B cell (primary cell): ENCODE results near the gene FAM120A. TPM values are rescaled to one million over a fixed set of nuclear protein-coding genes. Genes with fewer than 3 reads are reported as not detected.

ENCODE experiments used
- ATAC-seq: fragments of 200-7000 bp; cut with Tn5 transposase; one replicate; pipeline ENCODE4 v1.10.0; 2021; ENCODE audit warnings: low read depth, mild to moderate bottlenecking, moderate number of reproducible peaks, moderate library complexity
- CTCF ChIA-PET: fragments of 350-600 bp; sonication (Branson Sonifier 250); formaldehyde crosslinking; loops from one replicate; lab custom pipeline; 2021; ENCODE audit warnings: antibody characterized with exemption, inconsistent platforms; lab: Charles Lee
- POLR2A ChIA-PET: fragments of 350-600 bp; sonication (Branson Sonifier 250); formaldehyde crosslinking; loops from one replicate; lab custom pipeline; 2021; ENCODE audit warnings: antibody characterized with exemption; lab: Charles Lee
- DNase-seq: peaks from one replicate; pipeline ENCODE4 v3.0.0; 2013
- H2AFZ ChIP-seq: 2 replicates; pipeline ENCODE4 v1.6.1; 2012; ENCODE audit warnings: mild to moderate bottlenecking, low read depth, low read length; ENCODE audit not compliant: insufficient read depth, poor library complexity, severe bottlenecking
- H3K27ac ChIP-seq, 2 donors: 1 replicate in 1 of 2; 2 replicates in 1 of 2; pipeline ENCODE4 v1.5.1; 2012 to 2013; ENCODE audit warnings: low read length in 2 of 2, mild to moderate bottlenecking in 2 of 2, moderate library complexity in 1 of 2
- H3K27me3 ChIP-seq, 4 experiments: fragments of 200-600 bp in 1 of 4; sonication (generic) in 1 of 4; replicated peaks in 1 of 4; 1 replicate in 2 of 4; 2 replicates in 2 of 4; pipeline versions ENCODE4 v1.6.1 to v1.7.0; 2013 to 2016; ENCODE audit warnings: low read length in 3 of 4, mild to moderate bottlenecking in 2 of 4, mixed read lengths in 1 of 4, moderate library complexity in 1 of 4; ENCODE audit not compliant: insufficient read depth in 4 of 4, control insufficient read depth in 3 of 4; ENCODE audit errors: control extremely low read depth in 1 of 4
- H3K36me3 ChIP-seq, 2 experiments: replicated peaks in 1 of 2; 1 replicate in 1 of 2; 2 replicates in 1 of 2; pipeline versions ENCODE4 v1.6.1 to v1.7.1; 2013; ENCODE audit warnings: low read length in 1 of 2; ENCODE audit not compliant: insufficient read depth in 2 of 2, control insufficient read depth in 1 of 2; ENCODE audit errors: control extremely low read depth in 1 of 2, extremely low read depth in 1 of 2
- H3K4me1 ChIP-seq, 2 donors: fragments of 200-600 bp in 1 of 2; sonication (generic) in 1 of 2; 1 replicate in 1 of 2; 2 replicates in 1 of 2; pipeline versions ENCODE4 v1.5.1 to v1.6.1; 2013 to 2017; ENCODE audit warnings: low read length in 2 of 2; ENCODE audit not compliant: control insufficient read depth in 2 of 2, insufficient read depth in 2 of 2
- H3K4me2 ChIP-seq: replicated peaks from 2 replicates; pipeline ENCODE3; 2012; ENCODE audit warnings: mild to moderate bottlenecking, low read depth, low read length; ENCODE audit not compliant: poor library complexity, severe bottlenecking
- H3K4me3 ChIP-seq, 5 experiments: fragments of 200-600 bp in 1 of 5; sonication (generic) in 1 of 5; 1 replicate in 3 of 5; 2 replicates in 2 of 5; pipeline versions ENCODE4 v1.5.1 to v1.7.0; 2011 to 2016; ENCODE audit warnings: low read length in 4 of 5, mild to moderate bottlenecking in 4 of 5, low read depth in 2 of 5, control low read depth in 1 of 5, moderate library complexity in 1 of 5; ENCODE audit not compliant: insufficient read depth in 1 of 5; ENCODE audit errors: control extremely low read depth in 1 of 5, extremely low read depth in 1 of 5
- H3K79me2 ChIP-seq: fragments of 200-600 bp; sonication (generic); one replicate; pipeline ENCODE4 v1.6.0; 2016; ENCODE audit warnings: low read length; ENCODE audit not compliant: control insufficient read depth, insufficient read depth
- H3K9ac ChIP-seq: fragments of 200-600 bp; sonication (generic); 2 replicates; pipeline ENCODE4 v1.6.1; 2017; ENCODE audit warnings: mild to moderate bottlenecking, low read length, moderate library complexity
- H3K9me3 ChIP-seq, 3 donors: one replicate each; pipeline versions ENCODE4 v1.6.1 to v1.7.1; 2013; ENCODE audit warnings: low read length in 2 of 3; ENCODE audit not compliant: control insufficient read depth in 2 of 3, insufficient read depth in 1 of 3; ENCODE audit errors: control extremely low read depth in 1 of 3
- H4K20me1 ChIP-seq: 2 replicates; pipeline ENCODE4 v1.6.0; 2012; ENCODE audit warnings: mild to moderate bottlenecking, low read length; ENCODE audit not compliant: insufficient read depth, control insufficient read depth, poor library complexity, severe bottlenecking
- H3K27ac Mint-ChIP-seq: one replicate; pipeline ENCODE4 v1.8.0; 2021; ENCODE audit warnings: mixed read lengths
- H3K27me3 Mint-ChIP-seq: one replicate; pipeline ENCODE4 v1.8.0; 2021; ENCODE audit warnings: mixed read lengths
- H3K4me1 Mint-ChIP-seq: one replicate; pipeline ENCODE4 v1.8.0; 2021; ENCODE audit warnings: mixed read lengths
- H3K4me3 Mint-ChIP-seq: one replicate; pipeline ENCODE4 v1.8.0; 2021; ENCODE audit warnings: mixed read lengths
- H3K9me3 Mint-ChIP-seq: one replicate; pipeline ENCODE4 v1.8.0; 2022; ENCODE audit warnings: mixed read lengths; ENCODE audit not compliant: insufficient read depth
- EZH2 ChIP-seq: IDR thresholded peaks from 2 replicates; pipeline ENCODE4 v1.6.1; 2012; ENCODE audit warnings: borderline replicate concordance, low read depth, mild to moderate bottlenecking, moderate library complexity, low read length; ENCODE audit not compliant: insufficient read depth, poor library complexity, severe bottlenecking
- WGBS: methylation state at CpG from one replicate; pipeline ENCODE4 v1.1.5; 2013; ENCODE audit warnings: missing lambda C conversion rate; ENCODE audit not compliant: insufficient coverage; 5-methylcytosine and 5-hydroxymethylcytosine counted together
- intact Hi-C: fragments of 100-400 bp; cut with micrococcal nuclease; formaldehyde crosslinking; loops from one replicate; pipeline ENCODE4 v1.10.0; 2022
- polyA plus RNA-seq: library from polyadenylated mRNA; depleted of rRNA; stranded (reverse); fragments of >200 nt; gene quantifications from 2 replicates; pipeline ENCODE4 v1.2.3, GENCODE V29; 2012
- total RNA-seq, 2 donors: library from RNA; stranded (reverse); fragments of 120-200 nt in 1 of 2; gene quantifications; 1 replicate in 1 of 2; 2 replicates in 1 of 2; pipeline versions ENCODE4 v1.2.3 to v1.2.4, GENCODE V29; 2013 to 2022
- TF ChIP-seq, protein P1 (sequence below): fragments of 200-600 bp; IDR thresholded peaks from one replicate; pipeline ENCODE4 v1.8.0; 2022; ENCODE audit warnings: antibody characterized with exemption, mild to moderate bottlenecking

FAM120A gene
- total and polyA plus RNA-seq, 2 donors (not counting 1 experiment from before 2014, with no cell fraction given): 48.4 to 105 TPM

DNA sequence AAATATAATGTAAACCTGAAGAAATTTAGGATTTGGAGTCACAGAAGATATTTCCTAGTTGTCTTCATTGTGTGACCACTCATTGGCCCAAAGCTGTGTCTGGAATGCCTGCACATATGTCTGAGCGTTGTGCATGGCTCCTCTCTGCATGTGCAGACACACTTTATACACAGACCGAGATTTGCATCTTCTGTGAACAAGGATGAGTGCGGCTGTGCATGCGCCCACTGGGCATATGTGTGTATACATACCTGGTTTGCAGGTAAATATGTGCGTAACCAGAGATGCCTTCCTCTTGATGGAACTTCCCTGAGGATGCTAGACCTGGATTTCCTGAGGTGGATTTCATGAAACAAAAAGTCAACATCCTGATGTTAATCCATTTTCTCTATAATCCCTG lies 144.0 kb downstream of the FAM120A start:
- Histone ChIP-seq H4K20me1 (peaks cover 22% of the 10 kb centered on the region), H3K36me3 (no peaks in the 10 kb centered on the region), H3K4me2 (no peak overlapping the region), H3K9me3 (no peaks in the 10 kb centered on the region), H3K9ac (no peak overlapping the region), H3K27ac (no peak overlapping the region), H3K79me2 (peaks cover 72% of the 10 kb centered on the region), H3K4me1 (peaks cover 26 to 41% of the 10 kb centered on the region in 2 donors), H3K27me3 (no peaks in the 10 kb centered on the region), H2AFZ (no peak overlapping the region), H3K4me3 (no peak overlapping the region)
- DNase-seq (no peak), ATAC-seq (no peak)
- TF ChIP-seq, protein P1, sequence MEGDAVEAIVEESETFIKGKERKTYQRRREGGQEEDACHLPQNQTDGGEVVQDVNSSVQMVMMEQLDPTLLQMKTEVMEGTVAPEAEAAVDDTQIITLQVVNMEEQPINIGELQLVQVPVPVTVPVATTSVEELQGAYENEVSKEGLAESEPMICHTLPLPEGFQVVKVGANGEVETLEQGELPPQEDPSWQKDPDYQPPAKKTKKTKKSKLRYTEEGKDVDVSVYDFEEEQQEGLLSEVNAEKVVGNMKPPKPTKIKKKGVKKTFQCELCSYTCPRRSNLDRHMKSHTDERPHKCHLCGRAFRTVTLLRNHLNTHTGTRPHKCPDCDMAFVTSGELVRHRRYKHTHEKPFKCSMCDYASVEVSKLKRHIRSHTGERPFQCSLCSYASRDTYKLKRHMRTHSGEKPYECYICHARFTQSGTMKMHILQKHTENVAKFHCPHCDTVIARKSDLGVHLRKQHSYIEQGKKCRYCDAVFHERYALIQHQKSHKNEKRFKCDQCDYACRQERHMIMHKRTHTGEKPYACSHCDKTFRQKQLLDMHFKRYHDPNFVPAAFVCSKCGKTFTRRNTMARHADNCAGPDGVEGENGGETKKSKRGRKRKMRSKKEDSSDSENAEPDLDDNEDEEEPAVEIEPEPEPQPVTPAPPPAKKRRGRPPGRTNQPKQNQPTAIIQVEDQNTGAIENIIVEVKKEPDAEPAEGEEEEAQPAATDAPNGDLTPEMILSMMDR: no peak
- no peak for TF ChIP-seq EZH2
- intact Hi-C loops: no loop called here
- ChIA-PET POLR2A (no interaction called here), CTCF (no interaction called here)
- H3K27ac Mint-ChIP-seq: no peak overlapping the region
- WGBS: 100% methylated on average over 4 of the region's 5 CpGs
- no peaks in the 10 kb centered on the region for H3K9me3 Mint-ChIP-seq
- H3K4me3 Mint-ChIP-seq: no peak overlapping the region
- H3K27me3 Mint-ChIP-seq: no peaks in the 10 kb centered on the region
- H3K4me1 Mint-ChIP-seq: peaks cover 61% of the 10 kb centered on the region

- intact Hi-C loops: no loop called here
- H3K4me3 ChIP-seq: no peak overlapping the region
- no peak overlapping the region for H3K4me3 Mint-ChIP-seq
- no peaks in the 10 kb centered on the region for H3K27me3 ChIP-seq
- no peak overlapping the region for H3K27ac Mint-ChIP-seq
- H3K36me3 ChIP-seq: no peaks in the 10 kb centered on the region
- DNase-seq (no peak), ATAC-seq (no peak)
- no peak overlapping the region for H3K4me2 ChIP-seq
- H3K27me3 Mint-ChIP-seq: no peaks in the 10 kb centered on the region
- peaks cover 21% of the 10 kb centered on the region for H4K20me1 ChIP-seq
- H3K9ac ChIP-seq: no peak overlapping the region
- no peak overlapping the region for H3K27ac ChIP-seq
- H3K9me3 ChIP-seq: no peaks in the 10 kb centered on the region
- ChIA-PET POLR2A (no interaction called here), CTCF (no interaction called here)
- peaks cover 30 to 46% of the 10 kb centered on the region in 2 donors for H3K4me1 ChIP-seq
- H2AFZ ChIP-seq: no peak overlapping the region
- H3K4me1 Mint-ChIP-seq: peaks cover 61% of the 10 kb centered on the region
- H3K9me3 Mint-ChIP-seq: no peaks in the 10 kb centered on the region
- WGBS: 93% methylated on average over 3 of the region's 5 CpGs
- no peak for TF ChIP-seq EZH2
- TF ChIP-seq, protein P1: no peak
- H3K79me2 ChIP-seq: peaks cover 72% of the 10 kb centered on the region
Measured at GRCh38 chr9:93595861-93596365, 144.4 kb downstream of the FAM120A start.
